HepG2 (cell line): ENCODE measurements around the gene PDSS2.

Source experiments
- CREM ChIP-seq, 2 experiments: sonication (generic) in 1 of 2; formaldehyde crosslinking in 1 of 2; IDR thresholded peaks; 2 replicates each; pipeline versions ENCODE4 v1.4.0 to v1.6.1; 2016 to 2020; ENCODE audit warnings: antibody characterized with exemption in 1 of 2, mild to moderate bottlenecking in 1 of 2, missing genetic modification reagents in 1 of 2
- MAFK ChIP-seq, 2 experiments: IDR thresholded peaks in 1 of 2; conservative IDR thresholded peaks in 1 of 2; 2 replicates each; pipeline ENCODE4 v1.6.1; 2011; ENCODE audit warnings: improper control_type of control experiment in 2 of 2, low read length in 2 of 2
- ZNF431 ChIP-seq: sonication (generic); formaldehyde crosslinking; IDR thresholded peaks from 2 replicates; pipeline ENCODE4 v1.9.0; 2022; ENCODE audit warnings: missing genetic modification reagents, low read depth, mild to moderate bottlenecking, borderline replicate concordance
- TF ChIP-seq, protein P1 (sequence below): sonication (generic); formaldehyde crosslinking; IDR thresholded peaks from 2 replicates; pipeline ENCODE4 v1.4.0; 2020; ENCODE audit warnings: mild to moderate bottlenecking, missing genetic modification reagents, borderline replicate concordance
- TF ChIP-seq, protein P2 (sequence below): sonication (generic); formaldehyde crosslinking; IDR thresholded peaks from 2 replicates; pipeline ENCODE4 v1.5.0; 2020; ENCODE audit warnings: mild to moderate bottlenecking, missing genetic modification reagents, moderate library complexity

DNA sequence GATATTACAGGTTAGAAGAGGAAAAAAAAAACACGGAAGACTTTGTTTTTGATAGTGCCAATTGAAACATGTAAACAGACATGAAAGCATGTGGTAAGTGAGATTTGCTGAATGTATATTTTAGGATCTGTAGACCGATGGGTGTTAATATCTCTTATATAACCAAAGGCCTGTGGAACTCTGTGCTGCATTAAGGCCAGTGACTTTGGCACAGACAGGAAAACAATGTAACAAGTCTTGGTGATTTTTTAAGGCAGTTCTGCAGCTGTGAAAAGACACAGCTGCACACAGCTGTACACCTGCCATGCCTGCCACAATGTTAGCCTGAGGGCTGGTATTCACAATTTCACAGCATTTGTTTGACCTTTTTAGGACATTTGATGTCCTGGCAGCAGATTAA lies 36.6 kb upstream of the PDSS2 start:
- TF ChIP-seq ZNF431 (CRISPR knock-in tag) (no peak), CREM (IDR thresholded peaks at IDR 0.05) (no peak), CREM (CRISPR knock-in tag; IDR thresholded peaks at IDR 0.05) (no peak), MAFK (conservative IDR thresholded peaks at IDR 0.05 in 1 of 2, IDR thresholded peaks at IDR 0.05 in 1 of 2; ENCODE audit: low read length in 2 of 2) (no peak)
- TF ChIP-seq, protein P1, sequence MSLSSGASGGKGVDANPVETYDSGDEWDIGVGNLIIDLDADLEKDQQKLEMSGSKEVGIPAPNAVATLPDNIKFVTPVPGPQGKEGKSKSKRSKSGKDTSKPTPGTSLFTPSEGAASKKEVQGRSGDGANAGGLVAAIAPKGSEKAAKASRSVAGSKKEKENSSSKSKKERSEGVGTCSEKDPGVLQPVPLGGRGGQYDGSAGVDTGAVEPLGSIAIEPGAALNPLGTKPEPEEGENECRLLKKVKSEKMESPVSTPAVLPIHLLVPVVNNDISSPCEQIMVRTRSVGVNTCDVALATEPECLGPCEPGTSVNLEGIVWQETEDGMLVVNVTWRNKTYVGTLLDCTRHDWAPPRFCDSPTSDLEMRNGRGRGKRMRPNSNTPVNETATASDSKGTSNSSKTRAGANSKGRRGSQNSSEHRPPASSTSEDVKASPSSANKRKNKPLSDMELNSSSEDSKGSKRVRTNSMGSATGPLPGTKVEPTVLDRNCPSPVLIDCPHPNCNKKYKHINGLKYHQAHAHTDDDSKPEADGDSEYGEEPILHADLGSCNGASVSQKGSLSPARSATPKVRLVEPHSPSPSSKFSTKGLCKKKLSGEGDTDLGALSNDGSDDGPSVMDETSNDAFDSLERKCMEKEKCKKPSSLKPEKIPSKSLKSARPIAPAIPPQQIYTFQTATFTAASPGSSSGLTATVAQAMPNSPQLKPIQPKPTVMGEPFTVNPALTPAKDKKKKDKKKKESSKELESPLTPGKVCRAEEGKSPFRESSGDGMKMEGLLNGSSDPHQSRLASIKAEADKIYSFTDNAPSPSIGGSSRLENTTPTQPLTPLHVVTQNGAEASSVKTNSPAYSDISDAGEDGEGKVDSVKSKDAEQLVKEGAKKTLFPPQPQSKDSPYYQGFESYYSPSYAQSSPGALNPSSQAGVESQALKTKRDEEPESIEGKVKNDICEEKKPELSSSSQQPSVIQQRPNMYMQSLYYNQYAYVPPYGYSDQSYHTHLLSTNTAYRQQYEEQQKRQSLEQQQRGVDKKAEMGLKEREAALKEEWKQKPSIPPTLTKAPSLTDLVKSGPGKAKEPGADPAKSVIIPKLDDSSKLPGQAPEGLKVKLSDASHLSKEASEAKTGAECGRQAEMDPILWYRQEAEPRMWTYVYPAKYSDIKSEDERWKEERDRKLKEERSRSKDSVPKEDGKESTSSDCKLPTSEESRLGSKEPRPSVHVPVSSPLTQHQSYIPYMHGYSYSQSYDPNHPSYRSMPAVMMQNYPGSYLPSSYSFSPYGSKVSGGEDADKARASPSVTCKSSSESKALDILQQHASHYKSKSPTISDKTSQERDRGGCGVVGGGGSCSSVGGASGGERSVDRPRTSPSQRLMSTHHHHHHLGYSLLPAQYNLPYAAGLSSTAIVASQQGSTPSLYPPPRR (CRISPR knock-in tag), result no peak
- TF ChIP-seq, protein P2, sequence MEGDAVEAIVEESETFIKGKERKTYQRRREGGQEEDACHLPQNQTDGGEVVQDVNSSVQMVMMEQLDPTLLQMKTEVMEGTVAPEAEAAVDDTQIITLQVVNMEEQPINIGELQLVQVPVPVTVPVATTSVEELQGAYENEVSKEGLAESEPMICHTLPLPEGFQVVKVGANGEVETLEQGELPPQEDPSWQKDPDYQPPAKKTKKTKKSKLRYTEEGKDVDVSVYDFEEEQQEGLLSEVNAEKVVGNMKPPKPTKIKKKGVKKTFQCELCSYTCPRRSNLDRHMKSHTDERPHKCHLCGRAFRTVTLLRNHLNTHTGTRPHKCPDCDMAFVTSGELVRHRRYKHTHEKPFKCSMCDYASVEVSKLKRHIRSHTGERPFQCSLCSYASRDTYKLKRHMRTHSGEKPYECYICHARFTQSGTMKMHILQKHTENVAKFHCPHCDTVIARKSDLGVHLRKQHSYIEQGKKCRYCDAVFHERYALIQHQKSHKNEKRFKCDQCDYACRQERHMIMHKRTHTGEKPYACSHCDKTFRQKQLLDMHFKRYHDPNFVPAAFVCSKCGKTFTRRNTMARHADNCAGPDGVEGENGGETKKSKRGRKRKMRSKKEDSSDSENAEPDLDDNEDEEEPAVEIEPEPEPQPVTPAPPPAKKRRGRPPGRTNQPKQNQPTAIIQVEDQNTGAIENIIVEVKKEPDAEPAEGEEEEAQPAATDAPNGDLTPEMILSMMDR (CRISPR knock-in tag), result no peak
